GM12878 (cell line): Measurements from ENCODE around the gene SOX18. TPM values are rescaled to one million over a fixed set of nuclear protein-coding genes. Genes with fewer than 3 reads are reported as not detected.

ENCODE experiments used
- ATAC-seq: fragments of 200-7000 bp; cut with Tn5 transposase; 3 replicates; pipeline ENCODE4 v1.9.1; 2020; ENCODE audit warnings: mild to moderate bottlenecking, moderate library complexity
- BruUV-seq: library from RNA; stranded (reverse); fragments of 400-500 nt; replicated peaks from 2 replicates; lab custom pipeline; 2021; lab: Mats Ljungman, UMichigan
- CTCF ChIA-PET: fragments of 300-600 bp; sonication (Branson Sonifier 250); formaldehyde crosslinking; extraction: SDS; loops from one replicate; lab custom pipeline; 2021; ENCODE audit warnings: inconsistent platforms; lab: Yijun Ruan, JAX
- POLR2A ChIA-PET: fragments of 350-600 bp; formaldehyde crosslinking; extraction: SDS; loops from one replicate; lab custom pipeline; 2021; ENCODE audit warnings: inconsistent platforms; lab: Charles Lee
- RAD21 ChIA-PET: fragments of 300-600 bp; sonication (Branson Sonifier 250); formaldehyde crosslinking; loops from one replicate; lab custom pipeline; 2023; ENCODE audit warnings: antibody characterized with exemption; ENCODE audit not compliant: unreplicated experiment; lab: Charles Lee
- SMC1A ChIA-PET: fragments of 300-600 bp; sonication (Branson Sonifier 250); formaldehyde crosslinking; loops from one replicate; lab custom pipeline; 2023; ENCODE audit not compliant: unreplicated experiment, uncharacterized antibody; lab: Charles Lee
- DNase-seq: peaks from one replicate; pipeline ENCODE4 v3.0.0-alpha.2; 2011; ENCODE audit warnings: low read depth, low spot score
- FAIRE-seq: peaks from 3 replicates; lab custom pipeline; 2011; peaks lifted over from hg19 to GRCh38; lab: Jason Lieb, UNC
- H2AFZ ChIP-seq: 2 replicates; pipeline ENCODE4 v1.6.0; 2011; ENCODE audit warnings: low read depth, low read length, control low read depth; ENCODE audit not compliant: control insufficient read depth
- H3K27ac ChIP-seq: 2 replicates; pipeline ENCODE4 v1.5.1; 2011; ENCODE audit warnings: control low read depth; ENCODE audit not compliant: control insufficient read depth, insufficient read depth
- H3K27me3 ChIP-seq, 2 experiments: replicated peaks in 1 of 2; 2 replicates each; pipeline versions ENCODE4 v1.6.0 to v1.6.1; 2011; ENCODE audit warnings: low read length in 1 of 2; ENCODE audit not compliant: control insufficient read depth in 2 of 2, insufficient read depth in 2 of 2
- H3K36me3 ChIP-seq, 2 experiments: 2 replicates each; pipeline ENCODE4 v1.5.1; 2011; ENCODE audit warnings: low read length in 1 of 2; ENCODE audit not compliant: control insufficient read depth in 2 of 2, insufficient read depth in 2 of 2
- H3K4me1 ChIP-seq: 2 replicates; pipeline ENCODE4 v1.6.1; 2011; ENCODE audit warnings: mild to moderate bottlenecking, low read length, moderate library complexity, mixed read lengths; ENCODE audit not compliant: control insufficient read depth, insufficient read depth
- H3K4me2 ChIP-seq: 2 replicates; pipeline ENCODE4 v1.6.0; 2011; ENCODE audit warnings: control low read depth; ENCODE audit not compliant: control insufficient read depth, insufficient read depth
- H3K4me3 ChIP-seq: fragments of 200-600 bp; sonication (generic); 2 replicates; pipeline ENCODE4 v1.5.1; 2016
- H3K79me2 ChIP-seq: 2 replicates; pipeline ENCODE4 v1.6.0; 2011; ENCODE audit warnings: low read length; ENCODE audit not compliant: control insufficient read depth, insufficient read depth
- H3K9ac ChIP-seq: 2 replicates; pipeline ENCODE4 v1.8.0; 2011; ENCODE audit warnings: low read length, control low read depth, mixed read lengths; ENCODE audit not compliant: control insufficient read depth, insufficient read depth
- H3K9me3 ChIP-seq: replicated peaks from 3 replicates; pipeline ENCODE4 v1.5.1; 2011; ENCODE audit warnings: mild to moderate bottlenecking, low read length; ENCODE audit not compliant: control insufficient read depth, insufficient read depth
- H4K20me1 ChIP-seq: 2 replicates; pipeline ENCODE4 v1.6.0; 2011; ENCODE audit not compliant: control insufficient read depth, insufficient read depth
- CBX3 ChIP-seq: fragments of 200-600 bp; sonication (generic); IDR thresholded peaks from 2 replicates; pipeline ENCODE4 v1.6.1; 2016; ENCODE audit warnings: low read depth, borderline replicate concordance
- CREB1 ChIP-seq: IDR thresholded peaks from 2 replicates; pipeline ENCODE4 v1.6.1; 2012; ENCODE audit warnings: low read depth, mild to moderate bottlenecking, inconsistent platforms
- DPF2 ChIP-seq: fragments of 450-650 bp; IDR thresholded peaks from 2 replicates; pipeline ENCODE4 v1.6.1; 2017; ENCODE audit warnings: mild to moderate bottlenecking
- KDM1A ChIP-seq: fragments of 200-600 bp; sonication (generic); IDR thresholded peaks from 2 replicates; pipeline ENCODE4 v1.6.1; 2016; ENCODE audit warnings: borderline replicate concordance
- KLF5 ChIP-seq: fragments of 450-650 bp; IDR thresholded peaks from 2 replicates; pipeline ENCODE4 v1.6.1; 2014; ENCODE audit warnings: mild to moderate bottlenecking; ENCODE audit not compliant: partially characterized antibody
- LARP7 ChIP-seq: fragments of 450-650 bp; IDR thresholded peaks from 2 replicates; pipeline ENCODE4 v1.6.1; 2017; ENCODE audit warnings: mild to moderate bottlenecking
- MEF2B ChIP-seq: fragments of 450-650 bp; IDR thresholded peaks from 2 replicates; pipeline ENCODE4 v1.6.1; 2018; ENCODE audit warnings: mild to moderate bottlenecking, moderate library complexity; ENCODE audit not compliant: partially characterized antibody, poor library complexity, severe bottlenecking
- NFIC ChIP-seq: IDR thresholded peaks from 2 replicates; pipeline ENCODE4 v1.6.1; 2012; ENCODE audit warnings: low read depth, mild to moderate bottlenecking, inconsistent platforms, low read length, moderate library complexity
- NFYB ChIP-seq: IDR thresholded peaks from 2 replicates; pipeline ENCODE4 v1.6.1; 2011; ENCODE audit warnings: low read depth, mild to moderate bottlenecking, low read length, improper control_type of control experiment, moderate library complexity; ENCODE audit not compliant: insufficient read depth
- NRF1 ChIP-seq: conservative IDR thresholded peaks from 2 replicates; pipeline ENCODE4 v1.6.1; 2011; ENCODE audit warnings: mild to moderate bottlenecking, low read depth, low read length, improper control_type of control experiment
- PAX5 ChIP-seq: IDR thresholded peaks from 2 replicates; pipeline ENCODE4 v1.6.1; 2011; ENCODE audit warnings: low read depth, low read length, borderline replicate concordance
- POLR2A ChIP-seq: IDR thresholded peaks from 2 replicates; pipeline ENCODE4 v1.6.1; 2011; ENCODE audit warnings: low read depth, mild to moderate bottlenecking, low read length
- RUNX3 ChIP-seq: IDR thresholded peaks from 2 replicates; pipeline ENCODE4 v1.6.1; 2012; ENCODE audit warnings: low read length, inconsistent platforms
- SP1 ChIP-seq: IDR thresholded peaks from one replicate; pipeline ENCODE4 v1.6.1; 2011; ENCODE audit warnings: low read depth, low read length
- SREBF2 ChIP-seq: IDR thresholded peaks from 2 replicates; pipeline ENCODE4 v1.6.1; 2012; ENCODE audit warnings: mild to moderate bottlenecking, low read length
- YBX1 ChIP-seq: fragments of 450-650 bp; IDR thresholded peaks from 2 replicates; pipeline ENCODE4 v1.6.1; 2016; ENCODE audit warnings: antibody characterized with exemption
- YY1 ChIP-seq: IDR thresholded peaks from 2 replicates; pipeline ENCODE4 v1.6.1; 2011; ENCODE audit warnings: low read depth, mild to moderate bottlenecking, low read length
- WGBS: methylation state at CpG from one replicate; pipeline ENCODE4 v1.1.6; 2016; ENCODE audit warnings: low lambda C conversion rate; ENCODE audit not compliant: insufficient replicate concordance, insufficient coverage; ENCODE audit errors: missing lambda C conversion rate; 5-methylcytosine and 5-hydroxymethylcytosine counted together
- in situ Hi-C: fragments of 300-500 bp; cut with MboI; formaldehyde crosslinking; loops from 9 replicates; pipeline ENCODE4 v1.14.3; 2018; ENCODE audit warnings: mixed read lengths
- intact Hi-C: fragments of 100-400 bp; cut with micrococcal nuclease; formaldehyde crosslinking; loops from one replicate; pipeline ENCODE4 v1.14.2; 2022; ENCODE audit not compliant: unreplicated experiment
- polyA plus RNA-seq, 11 experiments: library from polyadenylated mRNA; depleted of rRNA in 4 of 11; unstranded in 6 of 11; stranded (reverse) in 5 of 11; fragments of >200 nt; fragmentation: Nextera tagmentation in 4 of 11; fragmentation: Illumina TruSeq in 1 of 11; extraction: Ambion mirVana in 4 of 11; extraction: Trizol in 1 of 11; gene quantifications; 1 replicate in 1 of 11; 2 replicates in 10 of 11; pipeline versions ENCODE4 v1.2.1 to v1.2.3, GENCODE V29; 2011 to 2016; ENCODE audit warnings: inconsistent platforms in 2 of 11, missing spikeins in 2 of 11, low read depth in 1 of 11
- total RNA-seq, 4 experiments: library from RNA; depleted of rRNA in 3 of 4; stranded (reverse); fragments of >200 nt in 3 of 4; fragmentation: Illumina TruSeq in 1 of 4; extraction: Trizol in 1 of 4; gene quantifications; 2 replicates each; pipeline versions ENCODE4 v1.2.1 to v1.2.3, GENCODE V29; 2013 to 2021
- TF ChIP-seq, protein P1 (sequence below): fragments of 450-650 bp; IDR thresholded peaks from 2 replicates; pipeline ENCODE4 v1.6.1; 2017; ENCODE audit warnings: mild to moderate bottlenecking, moderate library complexity
- TF ChIP-seq, protein P2 (sequence below): fragments of 450-650 bp; IDR thresholded peaks from 2 replicates; pipeline ENCODE4 v1.6.1; 2014; ENCODE audit warnings: mild to moderate bottlenecking

Gene SOX18
- total and polyA plus RNA-seq, 10 of the 15 experiments (the other 5 are each of a cell fraction or from before 2014, with no cell fraction given): 0.05 to 5.6 (median 0.28) TPM; not detected in 3

DNA sequence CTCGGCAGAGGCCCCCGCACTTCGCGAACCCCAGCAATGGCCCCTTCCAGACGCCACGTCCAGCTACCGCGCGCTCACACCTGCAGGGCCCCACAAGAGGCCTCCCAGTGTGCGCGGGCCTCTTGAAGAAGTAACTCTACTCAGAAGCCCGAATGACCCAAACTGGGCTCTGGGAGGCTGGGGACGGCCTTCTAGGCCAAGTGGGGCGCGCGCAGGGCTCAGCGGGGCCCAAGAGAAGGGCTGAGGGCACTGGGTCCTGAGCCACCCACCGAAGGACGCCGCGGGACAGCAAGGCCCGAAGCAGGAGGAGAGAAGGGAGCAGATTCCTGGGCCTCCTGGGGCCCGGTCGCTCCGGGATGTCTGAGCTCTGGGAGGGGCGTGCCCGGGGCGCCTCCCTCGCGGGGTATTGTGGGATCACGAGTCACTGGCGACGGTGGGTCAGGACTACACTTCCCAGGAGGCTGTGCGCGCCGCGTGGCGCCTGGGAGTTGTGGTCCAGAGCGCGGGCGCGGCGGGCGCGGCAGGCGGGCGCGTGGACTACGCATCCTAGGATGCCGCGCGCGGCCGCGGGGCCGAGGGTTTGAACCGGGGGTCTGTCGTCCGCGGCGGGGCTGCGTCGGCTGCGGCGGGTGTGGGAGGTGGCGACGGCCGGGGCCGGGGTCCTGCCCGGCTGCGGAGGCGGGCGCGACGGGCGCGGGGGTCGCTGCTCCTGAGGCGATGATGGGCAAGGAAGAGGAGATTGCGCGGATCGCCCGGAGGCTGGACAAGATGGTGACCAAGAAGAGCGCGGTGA is 13.4 kb upstream of the SOX18 start, which contains the start of gene TCEA2:
TSS of gene TCEA2 (plus strand) at position 603 of the 793 bp plus-strand sequence. CDS start at position 718, 115 bp downstream.
- no peaks in the 10 kb centered on the region for H3K9me3 ChIP-seq
- ATAC-seq (peak; percentile 85), DNase-seq (no peak), FAIRE-seq (peak; percentile 93)
- peak within 1 kb of the TSS; percentile 92 for H3K4me2 ChIP-seq
- whole genome bisulfite sequencing: 13% methylated on average over 85 of the region's 85 CpGs
- ChIA-PET SMC1A (interaction anchor here (0.8 to 2.1 kb wide), 5 partner anchors 9 to 83 kb away, joined by 3 to 8 read pairs (median 4); partner anchors contain the start of genes RGS19 and SAMD10), POLR2A (interaction anchor here (0.9 to 2.6 kb wide), 6 partner anchors 9 to 107 kb away, joined by 3 to 11 read pairs (median 5); partner anchors contain the start of gene UCKL1), RAD21 (interaction anchor here (1.0 to 2.3 kb wide), 8 partner anchors 16 to 525 kb away, joined by 3 to 8 read pairs (median 4); partner anchors contain the start of genes OPRL1, PTK6, RGS19 and TPD52L2), CTCF (interaction anchor here (0.8 to 1.1 kb wide), 4 partner anchors 22 to 151 kb away, joined by 3 to 7 read pairs (median 3); partner anchors contain the start of gene PRPF6)
- peak within 1 kb of the TSS; percentile 56 for H3K27ac ChIP-seq
- H4K20me1 ChIP-seq: no peaks in the 10 kb centered on the region
- H3K79me2 ChIP-seq: no peaks in the 10 kb centered on the region; the same call in 1 of the 2 replicates
- H3K4me1 ChIP-seq: peaks cover 41% of the 10 kb centered on the region
- H3K9ac ChIP-seq: peak within 1 kb of the TSS; percentile 88
- H3K27me3 ChIP-seq: no peaks in the 10 kb centered on the region
- BruUV-seq: no TSS peak
- H3K4me3 ChIP-seq: peak within 1 kb of the TSS; percentile 74
- intact Hi-C loops (loop anchor here (2.0 kb wide), 1 partner anchor 16 kb away; the partner anchor contains the start of gene RGS19), in situ Hi-C loops (no loop called here)
- H2AFZ ChIP-seq: peak within 1 kb of the TSS; percentile 87
- H3K36me3 ChIP-seq: no peaks in the 10 kb centered on the region
- TF ChIP-seq YY1: peak; percentile 89
- no peak for TF ChIP-seq MEF2B
- TF ChIP-seq SREBF2: no peak
- TF ChIP-seq NFYB: no peak
- TF ChIP-seq RUNX3: peak; percentile 70
- peak; percentile 67 for TF ChIP-seq POLR2A
- TF ChIP-seq DPF2: 0 out of 2 replicates have a peak, but pooled peaks have one; percentile 40
- no peak for TF ChIP-seq NFIC
- TF ChIP-seq NRF1: no peak
- peak; percentile 24 for TF ChIP-seq SP1
- TF ChIP-seq, protein P1, sequence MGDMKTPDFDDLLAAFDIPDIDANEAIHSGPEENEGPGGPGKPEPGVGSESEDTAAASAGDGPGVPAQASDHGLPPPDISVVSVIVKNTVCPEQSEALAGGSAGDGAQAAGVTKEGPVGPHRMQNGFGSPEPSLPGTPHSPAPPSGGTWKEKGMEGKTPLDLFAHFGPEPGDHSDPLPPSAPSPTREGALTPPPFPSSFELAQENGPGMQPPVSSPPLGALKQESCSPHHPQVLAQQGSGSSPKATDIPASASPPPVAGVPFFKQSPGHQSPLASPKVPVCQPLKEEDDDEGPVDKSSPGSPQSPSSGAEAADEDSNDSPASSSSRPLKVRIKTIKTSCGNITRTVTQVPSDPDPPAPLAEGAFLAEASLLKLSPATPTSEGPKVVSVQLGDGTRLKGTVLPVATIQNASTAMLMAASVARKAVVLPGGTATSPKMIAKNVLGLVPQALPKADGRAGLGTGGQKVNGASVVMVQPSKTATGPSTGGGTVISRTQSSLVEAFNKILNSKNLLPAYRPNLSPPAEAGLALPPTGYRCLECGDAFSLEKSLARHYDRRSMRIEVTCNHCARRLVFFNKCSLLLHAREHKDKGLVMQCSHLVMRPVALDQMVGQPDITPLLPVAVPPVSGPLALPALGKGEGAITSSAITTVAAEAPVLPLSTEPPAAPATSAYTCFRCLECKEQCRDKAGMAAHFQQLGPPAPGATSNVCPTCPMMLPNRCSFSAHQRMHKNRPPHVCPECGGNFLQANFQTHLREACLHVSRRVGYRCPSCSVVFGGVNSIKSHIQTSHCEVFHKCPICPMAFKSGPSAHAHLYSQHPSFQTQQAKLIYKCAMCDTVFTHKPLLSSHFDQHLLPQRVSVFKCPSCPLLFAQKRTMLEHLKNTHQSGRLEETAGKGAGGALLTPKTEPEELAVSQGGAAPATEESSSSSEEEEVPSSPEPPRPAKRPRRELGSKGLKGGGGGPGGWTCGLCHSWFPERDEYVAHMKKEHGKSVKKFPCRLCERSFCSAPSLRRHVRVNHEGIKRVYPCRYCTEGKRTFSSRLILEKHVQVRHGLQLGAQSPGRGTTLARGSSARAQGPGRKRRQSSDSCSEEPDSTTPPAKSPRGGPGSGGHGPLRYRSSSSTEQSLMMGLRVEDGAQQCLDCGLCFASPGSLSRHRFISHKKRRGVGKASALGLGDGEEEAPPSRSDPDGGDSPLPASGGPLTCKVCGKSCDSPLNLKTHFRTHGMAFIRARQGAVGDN: 0 out of 2 replicates have a peak, but pooled peaks have one; percentile 12
- no peak for TF ChIP-seq CBX3
- TF ChIP-seq, protein P2, sequence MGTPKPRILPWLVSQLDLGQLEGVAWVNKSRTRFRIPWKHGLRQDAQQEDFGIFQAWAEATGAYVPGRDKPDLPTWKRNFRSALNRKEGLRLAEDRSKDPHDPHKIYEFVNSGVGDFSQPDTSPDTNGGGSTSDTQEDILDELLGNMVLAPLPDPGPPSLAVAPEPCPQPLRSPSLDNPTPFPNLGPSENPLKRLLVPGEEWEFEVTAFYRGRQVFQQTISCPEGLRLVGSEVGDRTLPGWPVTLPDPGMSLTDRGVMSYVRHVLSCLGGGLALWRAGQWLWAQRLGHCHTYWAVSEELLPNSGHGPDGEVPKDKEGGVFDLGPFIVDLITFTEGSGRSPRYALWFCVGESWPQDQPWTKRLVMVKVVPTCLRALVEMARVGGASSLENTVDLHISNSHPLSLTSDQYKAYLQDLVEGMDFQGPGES: 0 out of 2 replicates have a peak, but pooled peaks have one; percentile 29
- no peak for TF ChIP-seq KDM1A
- TF ChIP-seq LARP7: peak; percentile 67
- TF ChIP-seq PAX5: no peak
- TF ChIP-seq CREB1: peak; percentile 84
- TF ChIP-seq YBX1: no peak
- no peak for TF ChIP-seq KLF5
